Activated T-cell treated with anti-CD3 and anti-CD28 coated beads, Interleukin-2, amount 50 U/mL, for 72 hours (primary cell): ENCODE measurements around the gene JMY. TPM values are rescaled to one million over a fixed set of nuclear protein-coding genes. Genes with fewer than 3 reads are reported as not detected.

ENCODE experiments used
- ATAC-seq, 2 donors: fragments of 150-1000 bp; cut with Tn5 transposase; replicated peaks in 1 of 2; 2 replicates each; pipeline ENCODE4 v1.10.0; 2021; ENCODE audit warnings: moderate library complexity in 2 of 2, mild to moderate bottlenecking in 1 of 2
- DNase-seq, 2 donors: peaks; one replicate each; pipeline ENCODE4 v3.0.0; 2021 to 2022; ENCODE audit warnings: mixed read lengths in 1 of 2
- H3K27ac Mint-ChIP-seq: one replicate; pipeline ENCODE4 v1.8.0; 2022; ENCODE audit warnings: mild to moderate bottlenecking, moderate library complexity, mixed read lengths
- H3K27me3 Mint-ChIP-seq: one replicate; pipeline ENCODE4 v1.8.0; 2022; ENCODE audit warnings: low read depth, mixed read lengths
- H3K36me3 Mint-ChIP-seq, 2 donors: one replicate each; pipeline ENCODE4 v1.8.0; 2022; ENCODE audit warnings: mixed read lengths in 2 of 2, mild to moderate bottlenecking in 1 of 2; ENCODE audit not compliant: insufficient read depth in 2 of 2
- H3K4me1 Mint-ChIP-seq: one replicate; pipeline ENCODE4 v1.8.0; 2022; ENCODE audit warnings: low read depth, mixed read lengths
- H3K4me3 Mint-ChIP-seq, 2 donors: one replicate each; pipeline ENCODE4 v1.8.0; 2022; ENCODE audit warnings: mild to moderate bottlenecking in 2 of 2, mixed read lengths in 2 of 2, moderate library complexity in 2 of 2
- H3K9me3 Mint-ChIP-seq, 2 donors: one replicate each; pipeline ENCODE4 v1.8.0; 2022; ENCODE audit warnings: mixed read lengths in 2 of 2
- total RNA-seq, 2 donors: library from RNA; stranded (reverse); gene quantifications; one replicate each; pipeline ENCODE4 v1.2.3, GENCODE V29; 2022

The JMY gene
- total RNA-seq, 2 donors from 2014 or later, result 39.7 to 56.2 TPM

DNA sequence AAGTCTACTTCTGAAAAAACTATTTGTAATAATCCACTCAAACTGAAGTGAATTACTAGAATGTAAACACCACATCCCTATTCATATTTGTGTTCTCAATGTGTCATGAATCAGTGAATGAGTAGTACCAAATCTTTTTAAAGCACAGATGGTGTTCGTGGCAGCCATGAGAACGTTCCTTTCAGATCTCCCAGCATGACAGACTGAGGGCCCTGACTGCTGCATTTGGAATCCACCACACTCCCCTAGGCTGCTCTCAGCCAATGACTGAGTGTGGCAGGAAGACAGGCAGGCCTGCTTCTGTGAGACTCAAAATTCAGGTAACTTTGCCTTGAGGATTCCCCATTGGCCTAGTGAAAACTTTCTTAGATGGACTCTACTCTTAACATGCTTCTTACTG is 10.9 kb upstream of the JMY start:
- peaks cover 22% of the 10 kb centered on the region for H3K4me1 Mint-ChIP-seq
- ATAC-seq (peak; percentile 38 to 63), DNase-seq (peak; percentile 23 to 50)
- peaks cover 11 to 16% of the 10 kb centered on the region in 2 donors for H3K36me3 Mint-ChIP-seq
- no peaks in the 10 kb centered on the region for H3K27me3 Mint-ChIP-seq
- no peaks in the 10 kb centered on the region for H3K9me3 Mint-ChIP-seq
- peak overlapping the region in 1 of 2 donors; percentile 14 for H3K4me3 Mint-ChIP-seq
- H3K27ac Mint-ChIP-seq, result peak overlapping the region; percentile 79

DNA sequence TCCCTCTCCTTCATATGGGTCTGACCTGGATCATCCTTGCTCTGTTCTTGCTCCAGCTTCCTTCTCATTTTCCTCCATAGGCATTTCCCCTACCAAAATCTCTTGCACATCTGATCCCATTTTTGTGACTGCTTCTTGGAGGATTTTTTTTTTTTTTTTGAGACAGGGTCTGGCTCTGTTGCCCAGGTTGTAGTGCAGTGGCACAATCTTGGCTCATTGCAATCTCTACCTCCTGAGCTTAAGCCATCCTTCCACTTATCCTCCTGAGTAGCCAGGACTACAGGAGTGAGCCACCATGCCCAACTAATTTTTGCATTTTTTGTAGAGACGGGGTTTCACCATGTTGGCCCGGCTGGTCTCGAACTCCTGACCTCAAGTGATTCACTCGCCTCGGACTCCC is 10.5 kb upstream of the JMY start:
- ATAC-seq, result no peak
- H3K4me3 Mint-ChIP-seq, result peak overlapping the region in 1 of 2 donors; percentile 14
- no peaks in the 10 kb centered on the region for H3K9me3 Mint-ChIP-seq
- H3K4me1 Mint-ChIP-seq, result peaks cover 26% of the 10 kb centered on the region
- peak overlapping the region; percentile 79 for H3K27ac Mint-ChIP-seq
- no peaks in the 10 kb centered on the region for H3K27me3 Mint-ChIP-seq
- peaks cover 14 to 18% of the 10 kb centered on the region in 2 donors for H3K36me3 Mint-ChIP-seq
- DNase-seq, result no peak

DNA sequence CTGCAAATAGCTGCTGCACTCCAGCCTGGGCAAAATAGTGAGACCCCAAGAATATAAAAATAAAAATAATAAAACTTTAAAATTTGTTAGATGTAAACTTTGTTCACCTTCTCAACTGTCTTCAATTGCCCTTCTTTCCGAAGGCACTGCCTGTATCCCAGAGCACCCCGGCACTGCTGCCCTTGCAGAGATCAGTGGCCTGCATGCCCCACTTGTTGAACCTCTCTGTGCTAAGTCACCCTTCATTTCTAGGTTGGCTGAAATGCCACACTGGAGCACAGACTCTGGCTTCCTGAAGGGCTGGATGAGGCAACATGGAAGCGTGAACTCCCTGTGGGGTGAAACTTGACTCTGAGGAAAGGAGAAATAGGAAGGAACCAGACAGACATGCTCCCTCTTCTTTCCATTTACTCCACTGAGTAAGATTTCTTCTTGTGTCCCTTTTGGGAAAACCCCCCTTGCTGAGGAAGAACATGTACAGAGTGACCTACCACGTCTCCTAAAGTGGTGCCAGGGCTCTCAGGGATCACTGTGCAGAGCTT is 8.4 kb upstream of the JMY start:
- DNase-seq (no peak), ATAC-seq (no peak)
- Mint-ChIP-seq H3K9me3 (no peaks in the 10 kb centered on the region), H3K4me3 (peak overlapping the region in 1 of 2 donors; percentile 64), H3K27ac (peak overlapping the region; percentile 36), H3K36me3 (peaks cover 15 to 16% of the 10 kb centered on the region in 2 donors), H3K4me1 (peaks cover 43% of the 10 kb centered on the region), H3K27me3 (no peaks in the 10 kb centered on the region)

DNA sequence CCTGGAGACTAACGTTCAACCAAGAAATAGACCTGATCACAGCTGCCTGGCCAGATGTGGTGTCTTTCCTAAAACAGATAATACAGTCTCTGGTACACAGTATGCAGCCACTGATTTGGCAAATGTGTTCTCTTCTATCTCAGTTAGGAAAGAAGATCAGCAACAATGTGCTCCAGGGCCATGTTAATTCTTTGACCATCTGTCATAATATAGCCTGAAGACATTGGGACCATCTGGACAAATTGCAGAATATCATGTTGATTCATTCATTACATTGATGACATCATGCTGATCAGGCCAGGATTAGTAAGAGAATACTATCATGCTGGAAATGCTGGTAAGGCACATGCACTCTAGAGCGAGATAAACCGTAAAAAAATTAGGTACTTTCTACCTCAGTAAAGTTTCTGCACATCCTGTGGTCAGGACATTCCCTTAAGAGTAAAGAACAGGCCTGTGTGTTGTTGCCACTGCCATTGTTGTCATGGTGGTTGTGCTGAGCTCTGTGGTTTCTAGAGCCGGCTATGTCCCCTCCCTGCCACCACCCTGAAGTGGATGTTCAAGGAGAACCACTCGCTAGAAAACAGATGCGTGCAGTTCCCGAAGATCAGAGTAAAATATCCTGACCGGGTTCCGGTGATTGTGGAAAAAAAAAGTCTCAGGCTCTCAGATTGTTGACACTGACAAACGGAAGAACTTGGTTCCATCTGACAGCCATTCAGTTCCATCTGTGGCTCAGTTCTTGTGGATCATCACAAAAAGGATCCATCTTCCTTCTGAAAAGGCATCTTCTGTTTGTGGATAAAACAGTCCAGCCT is 6.4 kb upstream of the JMY start:
- Mint-ChIP-seq H3K27me3 (no peaks in the 10 kb centered on the region), H3K4me3 (peak overlapping the region; percentile 45 to 64), H3K9me3 (no peaks in the 10 kb centered on the region)

GRCh38 chr5:79235261-79235633 is 684 bp upstream of the JMY start:
- H3K27me3 Mint-ChIP-seq, result no peaks in the 10 kb centered on the region
- peak overlapping the region; percentile 100 for H3K27ac Mint-ChIP-seq
- H3K36me3 Mint-ChIP-seq, result peaks cover 11 to 16% of the 10 kb centered on the region in 2 donors
- DNase-seq, result peak; percentile 44 to 53
- no peaks in the 10 kb centered on the region for H3K9me3 Mint-ChIP-seq
- peak overlapping the region; percentile 97 to 100 for H3K4me3 Mint-ChIP-seq
- ATAC-seq, result peak; percentile 71 to 74
- peaks cover 27% of the 10 kb centered on the region for H3K4me1 Mint-ChIP-seq

More for the DNA sequence above, 6.4 kb upstream of the JMY start:
- ATAC-seq, result peak; percentile 88 to 89
- Mint-ChIP-seq H3K27ac (peak overlapping the region; percentile 82), H3K36me3 (peaks cover 12 to 14% of the 10 kb centered on the region in 2 donors), H3K4me1 (peaks cover 43% of the 10 kb centered on the region)
- DNase-seq, result peak; percentile 69 to 71

DNA sequence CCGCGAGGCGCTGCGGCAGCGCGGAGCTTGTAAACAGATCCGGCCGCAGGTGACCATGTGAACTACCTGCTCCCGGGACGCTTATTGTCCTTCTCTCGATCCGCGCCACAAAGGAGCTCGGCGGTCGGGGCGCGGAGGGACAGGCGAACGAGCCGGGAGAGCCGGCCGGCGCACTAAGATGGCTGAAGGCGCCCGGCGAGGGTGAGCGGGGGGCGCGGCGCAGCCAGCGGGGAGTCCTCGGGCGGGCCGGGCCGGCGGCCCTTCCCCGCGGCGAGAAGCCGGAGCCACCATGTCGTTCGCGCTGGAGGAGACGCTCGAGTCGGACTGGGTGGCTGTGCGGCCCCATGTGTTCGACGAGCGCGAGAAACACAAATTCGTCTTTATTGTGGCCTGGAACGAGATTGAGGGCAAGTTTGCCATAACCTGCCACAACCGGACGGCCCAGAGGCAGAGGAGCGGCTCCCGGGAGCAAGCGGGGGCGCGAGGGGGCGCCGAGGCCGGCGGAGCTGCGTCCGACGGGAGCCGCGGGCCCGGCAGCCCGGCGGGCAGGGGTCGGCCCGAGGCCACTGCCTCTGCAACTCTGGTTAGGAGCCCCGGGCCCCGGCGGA is 535 bp downstream of the JMY start:
- no peaks in the 10 kb centered on the region for H3K27me3 Mint-ChIP-seq
- ATAC-seq, result peak; percentile 8 to 22
- H3K27ac Mint-ChIP-seq, result no peak overlapping the region
- H3K9me3 Mint-ChIP-seq, result no peaks in the 10 kb centered on the region
- DNase-seq, result peak; percentile 30 to 51
- peak overlapping the region; percentile 92 for H3K4me3 Mint-ChIP-seq
- H3K4me1 Mint-ChIP-seq, result peaks cover 28% of the 10 kb centered on the region
- H3K36me3 Mint-ChIP-seq, result peaks cover 10 to 20% of the 10 kb centered on the region in 2 donors

DNA sequence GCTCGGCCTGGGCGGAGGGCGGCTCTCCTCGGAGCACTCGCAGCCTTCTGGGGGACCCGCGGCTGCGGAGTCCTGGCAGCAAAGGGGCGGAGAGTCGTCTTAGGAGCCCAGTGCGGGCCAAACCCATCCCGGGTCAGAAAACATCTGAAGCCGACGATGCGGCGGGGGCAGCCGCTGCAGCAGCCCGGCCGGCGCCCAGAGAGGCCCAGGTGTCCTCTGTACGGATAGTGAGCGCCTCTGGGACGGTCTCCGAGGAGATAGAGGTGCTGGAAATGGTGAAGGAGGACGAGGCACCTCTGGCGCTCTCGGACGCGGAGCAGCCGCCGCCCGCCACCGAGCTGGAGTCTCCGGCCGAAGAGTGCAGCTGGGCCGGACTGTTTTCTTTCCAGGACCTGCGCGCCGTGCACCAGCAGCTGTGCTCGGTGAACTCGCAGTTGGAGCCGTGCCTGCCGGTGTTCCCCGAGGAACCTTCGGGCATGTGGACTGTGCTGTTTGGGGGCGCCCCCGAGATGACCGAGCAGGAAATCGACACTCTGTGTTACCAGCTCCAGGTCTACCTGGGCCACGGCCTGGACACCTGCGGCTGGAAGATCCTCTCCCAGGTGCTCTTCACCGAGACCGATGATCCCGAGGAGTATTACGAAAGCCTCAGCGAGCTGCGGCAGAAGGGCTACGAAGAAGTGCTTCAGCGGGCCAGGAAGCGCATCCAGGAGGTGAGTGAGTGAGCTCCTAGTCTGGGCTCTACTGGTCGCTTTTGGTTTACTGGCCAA is 1.2 kb downstream of the JMY start:
- Mint-ChIP-seq H3K4me1 (peaks cover 28% of the 10 kb centered on the region), H3K36me3 (peaks cover 10 to 21% of the 10 kb centered on the region in 2 donors), H3K4me3 (peak overlapping the region; percentile 92), H3K9me3 (no peaks in the 10 kb centered on the region), H3K27me3 (no peaks in the 10 kb centered on the region), H3K27ac (peak overlapping the region; percentile 90)
- ATAC-seq (peak; percentile 10 to 19), DNase-seq (peak; percentile 53 to 54)

- Mint-ChIP-seq H3K36me3 (peaks cover 10 to 21% of the 10 kb centered on the region in 2 donors), H3K9me3 (no peaks in the 10 kb centered on the region), H3K4me3 (peak overlapping the region; percentile 92), H3K4me1 (peaks cover 35% of the 10 kb centered on the region), H3K27ac (peak overlapping the region; percentile 81), H3K27me3 (no peaks in the 10 kb centered on the region)
- ATAC-seq, result no peak
- no peak for DNase-seq
Observed at GRCh38 chr5:79237740-79238560, 2.0 kb downstream of the JMY start.

- peak overlapping the region; percentile 85 for H3K27ac Mint-ChIP-seq
- H3K4me1 Mint-ChIP-seq, result peaks cover 60% of the 10 kb centered on the region
- no peak for DNase-seq
- peaks cover 10 to 19% of the 10 kb centered on the region in 2 donors for H3K36me3 Mint-ChIP-seq
- peak overlapping the region; percentile 92 for H3K4me3 Mint-ChIP-seq
- H3K9me3 Mint-ChIP-seq, result no peaks in the 10 kb centered on the region
- H3K27me3 Mint-ChIP-seq, result no peaks in the 10 kb centered on the region
- ATAC-seq, result no peak
Observed at GRCh38 chr5:79240561-79240960, 4.6 kb downstream of the JMY start.

- no peaks in the 10 kb centered on the region for H3K27me3 Mint-ChIP-seq
- peaks cover 10 to 18% of the 10 kb centered on the region in 2 donors for H3K36me3 Mint-ChIP-seq
- peaks cover 70% of the 10 kb centered on the region for H3K4me1 Mint-ChIP-seq
- no peaks in the 10 kb centered on the region for H3K9me3 Mint-ChIP-seq
- DNase-seq, result no peak
- ATAC-seq, result no peak
- peak overlapping the region; percentile 91 to 92 for H3K4me3 Mint-ChIP-seq
- peak overlapping the region; percentile 68 for H3K27ac Mint-ChIP-seq
Observed at GRCh38 chr5:79241535-79241979, 5.6 kb downstream of the JMY start.

- Mint-ChIP-seq H3K27me3 (no peaks in the 10 kb centered on the region), H3K36me3 (peaks cover 10 to 14% of the 10 kb centered on the region in 2 donors), H3K4me3 (peak overlapping the region; percentile 91 to 92), H3K9me3 (no peaks in the 10 kb centered on the region), H3K4me1 (peaks cover 72% of the 10 kb centered on the region), H3K27ac (peak overlapping the region; percentile 83)
- ATAC-seq (no peak), DNase-seq (no peak)
Observed at GRCh38 chr5:79242242-79243039, 6.5 kb downstream of the JMY start.
